Retinal pigment epithelial cell (primary cell): Measurements from ENCODE around the gene VAT1L.

Experiments used
- DNase-seq: peaks from one replicate; pipeline ENCODE4 v3.0.0-alpha.2; 2010; ENCODE audit warnings: low read depth
- H3K4me3 ChIP-seq: 2 replicates; pipeline ENCODE4 v1.5.1; 2011; ENCODE audit warnings: mild to moderate bottlenecking, low read length, control low read depth, moderate library complexity
- CTCF ChIP-seq: conservative IDR thresholded peaks from 2 replicates; pipeline ENCODE4 v1.5.1; 2011; ENCODE audit warnings: low read depth, low read length, control low read depth, inconsistent platforms

Gene VAT1L

DNA sequence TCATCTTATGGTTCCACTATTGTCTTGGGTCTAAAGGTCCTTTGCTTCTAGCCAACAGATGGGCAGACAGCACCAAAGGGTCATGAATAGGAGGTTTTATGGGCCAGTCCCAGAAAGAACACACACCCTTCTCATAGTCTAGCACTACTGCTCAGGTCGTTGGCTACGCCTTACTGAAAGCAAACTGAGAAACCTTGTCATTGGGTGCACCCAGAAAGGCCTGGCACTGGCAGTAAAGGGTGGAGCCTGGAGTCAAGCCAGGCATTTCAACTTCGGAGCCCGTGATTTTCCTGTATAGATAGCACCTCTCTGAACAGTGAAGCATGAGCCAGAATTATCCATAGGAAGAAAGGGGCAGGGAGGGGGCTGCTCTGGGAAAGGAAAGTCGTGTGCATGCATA, 74.9 kb downstream of the VAT1L start:
- DNase-seq, result no peak
- no peak for TF ChIP-seq CTCF

DNA sequence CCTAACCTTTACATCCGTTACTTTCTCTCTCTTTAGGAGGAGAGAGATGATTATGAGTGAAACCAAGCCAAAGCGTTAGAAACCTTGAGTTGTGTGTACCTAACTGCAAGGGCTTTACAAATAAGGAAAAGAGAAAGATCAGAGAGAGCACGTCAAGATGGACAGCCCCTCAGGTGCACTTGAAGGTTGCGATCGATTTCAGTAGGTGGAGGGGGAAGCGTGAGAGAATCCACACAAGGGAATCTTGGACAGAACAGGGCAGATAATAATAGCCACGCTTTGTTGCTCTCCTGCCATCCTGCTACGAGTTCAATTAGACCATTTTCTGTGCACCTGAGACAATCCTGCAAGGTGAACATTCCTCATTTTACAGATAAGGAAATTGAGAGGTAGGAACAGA, 78.4 kb downstream of the VAT1L start:
- TF ChIP-seq CTCF, result no peak
- H3K4me3 ChIP-seq, result no peak overlapping the region
- no peak for DNase-seq

More for the DNA sequence above, 74.9 kb downstream of the VAT1L start:
- no peak overlapping the region for H3K4me3 ChIP-seq

DNA sequence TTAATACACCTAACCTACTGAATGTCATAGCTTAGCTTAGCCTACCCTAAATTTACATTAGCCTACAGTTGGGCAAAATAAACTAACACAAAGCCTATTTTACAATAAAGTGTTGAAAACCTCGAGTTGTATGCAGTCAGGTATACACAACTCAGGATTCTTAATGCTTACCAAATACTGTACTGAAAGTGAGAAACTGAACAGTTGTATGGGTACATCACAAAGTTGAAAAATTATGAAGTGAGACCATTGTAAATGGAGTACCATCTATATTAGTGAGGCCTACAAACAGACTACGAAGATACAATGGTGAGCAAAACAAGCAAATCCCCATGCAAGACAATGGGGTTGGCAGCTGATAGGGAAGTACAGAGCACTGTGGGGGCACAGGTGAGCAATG, 79.7 kb downstream of the VAT1L start:
- no peak for DNase-seq
- no peak for TF ChIP-seq CTCF
- H3K4me3 ChIP-seq, result no peak overlapping the region

DNA sequence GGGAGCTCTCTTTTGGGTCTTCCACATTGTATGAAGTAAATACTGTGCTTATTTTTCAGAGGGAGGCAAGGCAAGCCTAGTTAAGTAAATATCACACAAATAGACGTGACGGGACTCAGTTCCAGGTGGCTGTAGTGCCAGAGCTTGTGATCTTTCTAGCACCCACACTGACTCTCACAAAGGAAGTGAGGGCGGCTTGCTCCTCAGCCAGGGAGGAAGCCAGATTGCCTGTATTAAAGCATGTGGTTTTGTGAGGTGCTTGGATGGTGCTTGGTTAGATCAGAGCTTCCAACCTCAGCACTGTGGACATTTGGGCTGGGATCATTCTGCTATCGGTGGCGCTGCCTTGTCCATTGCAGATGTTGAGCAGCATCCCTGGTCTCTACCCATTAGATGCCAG, 80.1 kb downstream of the VAT1L start:
- DNase-seq, result no peak

DNA sequence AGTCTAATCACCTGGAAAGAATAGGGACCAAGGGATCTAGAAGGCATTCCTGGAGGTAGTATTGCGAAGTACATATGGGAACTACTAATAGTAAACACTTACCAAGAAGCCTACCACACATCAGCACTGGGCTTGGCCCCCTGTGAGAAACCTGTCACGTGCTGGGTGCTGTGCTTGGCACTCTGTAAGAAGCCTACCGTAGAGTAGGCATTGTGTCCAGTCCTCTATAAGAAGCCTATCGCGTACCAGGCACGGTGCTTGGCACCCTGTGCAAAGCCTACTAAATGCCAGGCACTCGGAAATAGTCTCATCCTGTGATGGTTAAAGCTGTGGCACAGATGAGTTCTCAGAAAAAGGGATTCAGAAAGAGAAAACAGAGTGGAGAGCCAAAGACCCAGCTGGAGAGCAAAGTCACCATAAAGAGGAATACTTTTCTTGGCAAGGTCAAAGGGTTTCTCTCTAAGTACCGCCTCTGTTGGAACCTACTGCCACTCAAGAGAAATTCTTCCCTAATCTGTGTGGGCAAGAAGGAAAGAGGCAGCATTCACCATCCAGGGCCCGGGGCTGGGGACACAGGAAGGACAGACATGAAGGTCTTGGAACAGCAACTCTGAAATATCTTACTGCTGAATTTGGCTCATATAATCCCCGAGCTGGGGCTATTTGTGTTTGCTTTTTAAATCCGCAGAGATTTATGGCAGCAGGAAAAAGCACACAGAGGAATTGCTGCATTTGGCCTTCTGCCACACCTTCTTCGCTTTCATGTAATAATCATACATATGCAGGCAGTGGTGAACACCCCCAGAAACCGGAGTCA, 81.8 kb downstream of the VAT1L start:
- no peak for TF ChIP-seq CTCF
- DNase-seq, result no peak

More for the DNA sequence above, 80.1 kb downstream of the VAT1L start:
- no peak for TF ChIP-seq CTCF
- no peak overlapping the region for H3K4me3 ChIP-seq

GRCh38 chr16:77871932-77872331, 83.6 kb downstream of the VAT1L start:
- no peak overlapping the region for H3K4me3 ChIP-seq
- TF ChIP-seq CTCF, result no peak
- DNase-seq, result no peak

More for the DNA sequence above, 81.8 kb downstream of the VAT1L start:
- H3K4me3 ChIP-seq, result no peak overlapping the region

GRCh38 chr16:77873066-77873465, 84.7 kb downstream of the VAT1L start:
- DNase-seq, result no peak

More at GRCh38 chr16:77873066-77873465, 84.7 kb downstream of the VAT1L start:
- H3K4me3 ChIP-seq, result no peak overlapping the region
- no peak for TF ChIP-seq CTCF
